ENCODE results near the gene ITPRIPL2.

Gene ITPRIPL2

GRCh38 chr16:19169082-19169639 lies 55.4 kb downstream of the ITPRIPL2 start:
- no peak for DNase-seq (ENCODE audit: low read depth)
- no peak for TF ChIP-seq CTCF (conservative IDR thresholded peaks at IDR 0.05; ENCODE audit: low read length)
- H3K4me3 ChIP-seq (ENCODE audit: low read length) = no peak overlapping the region

GRCh38 chr16:19170043-19170655 lies 56.4 kb downstream of the ITPRIPL2 start:
- TF ChIP-seq CTCF (conservative IDR thresholded peaks at IDR 0.05; ENCODE audit: low read length) = no peak
- H3K4me3 ChIP-seq (ENCODE audit: low read length) = no peak overlapping the region
- no peak for DNase-seq (ENCODE audit: low read depth)

All from AG10803 (cell line).